Keratinocyte (primary cell): Measurements from ENCODE around the gene ZNF584. TPM values are rescaled to one million over a fixed set of nuclear protein-coding genes. Genes with fewer than 3 reads are reported as not detected.

Source experiments
- DNase-seq: peaks from one replicate; pipeline ENCODE4 v3.0.0-alpha.2; 2011; ENCODE audit warnings: low read depth, missing footprints, low spot score
- FAIRE-seq: peaks from 2 replicates; lab custom pipeline; 2011; peaks lifted over from hg19 to GRCh38; lab: Jason Lieb, UNC
- H2AFZ ChIP-seq: 2 replicates; pipeline ENCODE4 v1.6.0; 2012; ENCODE audit warnings: low read length, control low read depth, inconsistent platforms; ENCODE audit not compliant: control insufficient read depth
- H3K27ac ChIP-seq: 2 replicates; pipeline ENCODE4 v1.5.1; 2011; ENCODE audit warnings: low read length; ENCODE audit not compliant: control insufficient read depth, insufficient read depth
- H3K27me3 ChIP-seq: 3 replicates; pipeline ENCODE4 v1.6.0; 2011; ENCODE audit warnings: low read length; ENCODE audit not compliant: control insufficient read depth, insufficient read depth; ENCODE audit errors: extremely low read depth
- H3K36me3 ChIP-seq, 2 experiments: 2 replicates in 1 of 2; 3 replicates in 1 of 2; pipeline ENCODE4 v1.5.1; 2011; ENCODE audit warnings: low read length in 2 of 2, mild to moderate bottlenecking in 1 of 2; ENCODE audit not compliant: control insufficient read depth in 2 of 2, insufficient read depth in 2 of 2; ENCODE audit errors: extremely low read depth in 1 of 2
- H3K4me1 ChIP-seq: 3 replicates; pipeline ENCODE4 v1.5.1; 2011; ENCODE audit warnings: low read length; ENCODE audit not compliant: control insufficient read depth, insufficient read depth; ENCODE audit errors: extremely low read depth
- H3K4me2 ChIP-seq: 3 replicates; pipeline ENCODE4 v1.6.0; 2011; ENCODE audit warnings: low read depth, low read length; ENCODE audit not compliant: control insufficient read depth, insufficient read depth; ENCODE audit errors: extremely low read depth
- H3K4me3 ChIP-seq, 3 experiments: fragments of 200-600 bp in 1 of 3; sonication (generic) in 1 of 3; 2 replicates in 2 of 3; 3 replicates in 1 of 3; pipeline ENCODE4 v1.5.1; 2011 to 2016; ENCODE audit warnings: low read length in 3 of 3, mild to moderate bottlenecking in 3 of 3, control low read depth in 2 of 3, inconsistent platforms in 1 of 3, low read depth in 1 of 3, mixed read lengths in 1 of 3, mixed run types in 1 of 3, moderate library complexity in 1 of 3; ENCODE audit not compliant: control insufficient read depth in 2 of 3, insufficient read depth in 2 of 3; ENCODE audit errors: extremely low read depth in 1 of 3
- H3K79me2 ChIP-seq: 2 replicates; pipeline ENCODE4 v1.6.0; 2012; ENCODE audit warnings: low read length; ENCODE audit not compliant: control insufficient read depth, insufficient read depth
- H3K9ac ChIP-seq: 3 replicates; pipeline ENCODE4 v1.6.0; 2011; ENCODE audit warnings: low read length; ENCODE audit not compliant: control insufficient read depth, insufficient read depth; ENCODE audit errors: extremely low read depth
- H3K9me1 ChIP-seq: 3 replicates; pipeline ENCODE4 v1.6.0; 2011; ENCODE audit warnings: low read length; ENCODE audit not compliant: control insufficient read depth, insufficient read depth; ENCODE audit errors: extremely low read depth
- H3K9me3 ChIP-seq: 2 replicates; pipeline ENCODE4 v1.5.1; 2012; ENCODE audit warnings: low read depth, low read length; ENCODE audit not compliant: control insufficient read depth
- H4K20me1 ChIP-seq: 3 replicates; pipeline ENCODE4 v1.6.0; 2011; ENCODE audit warnings: low read length; ENCODE audit not compliant: control insufficient read depth, insufficient read depth; ENCODE audit errors: extremely low read depth
- CTCF ChIP-seq, 3 experiments: IDR thresholded peaks in 1 of 3; conservative IDR thresholded peaks in 1 of 3; optimal IDR thresholded peaks in 1 of 3; 2 replicates in 2 of 3; 3 replicates in 1 of 3; pipeline versions ENCODE3 to v1.5.1; 2011; ENCODE audit warnings: low read length in 3 of 3, mild to moderate bottlenecking in 3 of 3, moderate library complexity in 2 of 3, control low read depth in 1 of 3, inconsistent platforms in 1 of 3; ENCODE audit not compliant: insufficient read depth in 2 of 3; ENCODE audit errors: extremely low read depth in 1 of 3
- EZH2 ChIP-seq: IDR thresholded peaks from one replicate; pipeline ENCODE4 v1.6.1; 2012; ENCODE audit warnings: inconsistent platforms, mild to moderate bottlenecking, low read length, moderate library complexity
- dilution Hi-C: fragments of 300-500 bp; cut with MboI; formaldehyde crosslinking; loops from one replicate; pipeline ENCODE4 v1.7.0; 2020; ENCODE audit warnings: low sequenced_read_pairs; ENCODE audit not compliant: extremely low pct_ligation_motif_present
- polyA plus RNA-seq, 5 experiments: library from polyadenylated mRNA; depleted of rRNA in 3 of 5; stranded (reverse) in 3 of 5; stranded (forward) in 1 of 5; unstranded in 1 of 5; fragments of >200 nt; gene quantifications; 1 replicate in 1 of 5; 2 replicates in 3 of 5; 3 replicates in 1 of 5; pipeline versions ENCODE4 v1.2.1 to v1.2.3, GENCODE V29; 2011 to 2012; ENCODE audit warnings: missing spikeins in 2 of 5, low read depth in 1 of 5, low replicate concordance in 1 of 5

Gene ZNF584
- polyA plus RNA-seq, 1 donor (not counting 4 experiments of a cell fraction or from before 2014, with no cell fraction given) = 12.2 TPM

DNA sequence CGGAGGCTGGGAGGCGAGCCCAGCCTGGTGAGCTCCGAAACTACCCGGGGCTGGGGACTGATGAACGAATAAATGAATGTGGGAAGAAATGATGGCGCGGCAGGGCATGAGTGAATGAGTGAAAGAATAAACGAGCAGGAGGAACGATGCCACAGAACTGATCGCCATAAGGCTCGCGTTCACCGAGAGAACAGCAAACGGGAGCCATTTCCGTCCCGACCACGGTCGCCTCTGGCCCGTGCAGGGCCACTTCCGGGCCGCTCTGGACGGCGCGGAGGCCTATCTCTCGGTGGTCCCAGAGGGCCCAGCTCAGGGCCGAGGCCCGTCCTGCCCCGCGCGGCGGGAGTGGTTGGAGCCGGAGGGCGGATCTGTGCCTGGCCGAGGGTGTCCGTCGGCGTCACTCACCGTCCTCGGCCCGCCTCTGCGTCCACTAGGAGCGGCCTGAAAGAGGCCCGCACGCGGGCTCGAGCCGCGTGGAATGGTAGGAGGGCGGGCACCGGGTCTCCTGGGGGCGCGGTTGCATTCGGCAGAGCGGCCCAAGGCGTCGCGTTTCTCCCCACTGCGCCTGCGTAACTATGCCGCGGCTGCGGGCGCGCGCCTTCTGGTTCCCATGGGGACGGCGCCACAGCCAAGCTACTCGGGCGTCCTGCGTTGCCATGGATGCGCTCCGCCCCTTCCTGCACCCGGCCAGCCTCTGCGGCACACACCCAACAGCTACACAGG lies 46.0 kb upstream of the ZNF584 start, which contains the start of gene ZNF497:
Gene ZNF497, minus strand, starts transcription at position 480 of the 723 bp plus-strand sequence. CDS start 5,116 bp downstream, outside the sequence.
- FAIRE-seq = peak; percentile 82

DNA sequence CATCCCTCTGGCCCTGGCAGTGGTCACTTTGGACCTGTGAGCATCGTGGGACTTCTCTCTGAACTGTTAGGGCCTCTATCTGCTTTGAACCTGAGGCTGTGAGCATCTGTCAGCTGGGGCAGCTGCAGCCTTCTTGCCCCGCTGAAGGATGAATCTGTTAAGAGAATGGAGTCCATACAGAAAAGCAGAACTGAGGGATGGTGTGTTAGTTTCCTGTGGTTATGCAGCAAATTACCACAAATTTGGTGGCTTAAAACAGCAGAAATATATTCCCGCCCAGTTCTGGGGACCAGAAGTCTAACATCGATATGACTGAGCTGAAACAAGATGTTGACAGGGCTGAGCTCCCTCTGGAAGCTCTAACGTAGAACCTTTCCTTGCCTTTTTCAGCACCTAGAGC lies 44.3 kb upstream of the ZNF584 start:
- no peaks in the 10 kb centered on the region for H3K9me1 ChIP-seq
- H3K27me3 ChIP-seq = no peaks in the 10 kb centered on the region
- H3K36me3 ChIP-seq = no peaks in the 10 kb centered on the region
- no peak for TF ChIP-seq EZH2
- TF ChIP-seq CTCF (optimal IDR thresholded peaks at IDR 0.05 in 1 of 3, IDR thresholded peaks at IDR 0.05 in 1 of 3, conservative IDR thresholded peaks at IDR 0.05 in 1 of 3; ENCODE audit: extremely low read depth in 1 of 3, insufficient read depth in 2 of 3, low read length in 3 of 3) = no peak
- H3K4me3 ChIP-seq = no peak overlapping the region
- no peaks in the 10 kb centered on the region for H3K9me3 ChIP-seq
- no peaks in the 10 kb centered on the region for H3K79me2 ChIP-seq
- no peak for DNase-seq
- no peak overlapping the region for H2AFZ ChIP-seq
- no peak overlapping the region for H3K4me2 ChIP-seq
- no peaks in the 10 kb centered on the region for H4K20me1 ChIP-seq
- peaks cover 7% of the 10 kb centered on the region for H3K4me1 ChIP-seq
- H3K27ac ChIP-seq = no peak overlapping the region
- no peak overlapping the region for H3K9ac ChIP-seq
- dilution Hi-C loops = no loop called here
- FAIRE-seq = no peak

More for the DNA sequence above, 46.0 kb upstream of the ZNF584 start, which contains the start of gene ZNF497:
- peak within 1 kb of the TSS; percentile 65 to 92 (median 81) for H3K4me3 ChIP-seq
- H3K27me3 ChIP-seq = no peaks in the 10 kb centered on the region
- H3K27ac ChIP-seq = peak within 1 kb of the TSS; percentile 95
- H3K4me2 ChIP-seq = peak within 1 kb of the TSS; percentile 90
- no peaks in the 10 kb centered on the region for H3K9me1 ChIP-seq
- no peaks in the 10 kb centered on the region for H3K9me3 ChIP-seq
- no peaks in the 10 kb centered on the region for H4K20me1 ChIP-seq
- H3K4me1 ChIP-seq = peaks cover 7% of the 10 kb centered on the region
- peak in 1 of 3 experiments; percentile 3 for TF ChIP-seq CTCF (optimal IDR thresholded peaks at IDR 0.05 in 1 of 3, IDR thresholded peaks at IDR 0.05 in 1 of 3, conservative IDR thresholded peaks at IDR 0.05 in 1 of 3; ENCODE audit: extremely low read depth in 1 of 3, insufficient read depth in 2 of 3, low read length in 3 of 3)
- TF ChIP-seq EZH2 = no peak
- H2AFZ ChIP-seq = peak within 1 kb of the TSS; percentile 98
- peak; percentile 85 for DNase-seq
- H3K79me2 ChIP-seq = no peaks in the 10 kb centered on the region
- H3K9ac ChIP-seq = peak within 1 kb of the TSS; percentile 92
- H3K36me3 ChIP-seq = no peaks in the 10 kb centered on the region
- dilution Hi-C loops = no loop called here
